Measurements from ENCODE around the gene CAB39. TPM values are rescaled to one million over a fixed set of nuclear protein-coding genes. Genes with fewer than 3 reads are reported as not detected.

Gene CAB39
- total RNA-seq, 1 donor = 68.5 TPM

DNA sequence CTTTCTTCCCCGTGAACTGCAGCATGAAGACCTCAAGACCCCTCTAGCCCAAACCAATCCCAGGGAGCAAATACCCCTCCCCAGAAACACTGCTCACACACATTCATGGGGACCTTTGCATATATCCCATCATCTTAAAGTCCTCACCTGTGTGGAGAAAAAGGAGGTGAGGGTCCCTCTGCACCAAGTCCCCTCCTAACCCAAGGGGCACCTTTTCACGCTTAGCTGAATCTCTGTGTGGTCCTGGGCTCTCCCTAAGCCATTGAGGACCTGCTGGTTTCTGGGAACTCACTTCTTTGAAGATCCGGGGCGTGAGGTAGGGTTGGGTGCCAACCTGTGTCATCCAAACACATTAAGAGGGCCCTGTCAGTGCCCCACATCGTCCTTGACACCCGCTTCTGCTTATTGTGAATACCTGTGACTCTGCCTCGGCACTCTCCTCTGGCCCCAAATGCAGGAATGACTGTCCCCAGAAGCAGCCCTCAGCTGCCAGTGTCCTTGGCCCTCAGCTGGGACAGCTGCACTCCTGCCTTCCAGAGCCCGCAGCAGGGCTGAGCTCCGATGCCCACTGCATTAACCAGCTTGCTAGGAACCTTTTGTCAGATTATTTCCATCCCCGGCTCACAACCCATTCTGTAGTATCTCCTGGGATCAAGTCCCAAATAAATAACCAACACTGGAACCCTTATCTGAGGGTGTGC, 110.8 kb downstream of the CAB39 start:
- TF ChIP-seq, protein P1, sequence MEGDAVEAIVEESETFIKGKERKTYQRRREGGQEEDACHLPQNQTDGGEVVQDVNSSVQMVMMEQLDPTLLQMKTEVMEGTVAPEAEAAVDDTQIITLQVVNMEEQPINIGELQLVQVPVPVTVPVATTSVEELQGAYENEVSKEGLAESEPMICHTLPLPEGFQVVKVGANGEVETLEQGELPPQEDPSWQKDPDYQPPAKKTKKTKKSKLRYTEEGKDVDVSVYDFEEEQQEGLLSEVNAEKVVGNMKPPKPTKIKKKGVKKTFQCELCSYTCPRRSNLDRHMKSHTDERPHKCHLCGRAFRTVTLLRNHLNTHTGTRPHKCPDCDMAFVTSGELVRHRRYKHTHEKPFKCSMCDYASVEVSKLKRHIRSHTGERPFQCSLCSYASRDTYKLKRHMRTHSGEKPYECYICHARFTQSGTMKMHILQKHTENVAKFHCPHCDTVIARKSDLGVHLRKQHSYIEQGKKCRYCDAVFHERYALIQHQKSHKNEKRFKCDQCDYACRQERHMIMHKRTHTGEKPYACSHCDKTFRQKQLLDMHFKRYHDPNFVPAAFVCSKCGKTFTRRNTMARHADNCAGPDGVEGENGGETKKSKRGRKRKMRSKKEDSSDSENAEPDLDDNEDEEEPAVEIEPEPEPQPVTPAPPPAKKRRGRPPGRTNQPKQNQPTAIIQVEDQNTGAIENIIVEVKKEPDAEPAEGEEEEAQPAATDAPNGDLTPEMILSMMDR (IDR thresholded peaks at IDR 0.05; ENCODE audit: insufficient read depth, low read length) = no peak
- no peak for DNase-seq (ENCODE audit: low read depth)
- H3K4me3 ChIP-seq (ENCODE audit: low read depth, low read length) = no peak overlapping the region

DNA sequence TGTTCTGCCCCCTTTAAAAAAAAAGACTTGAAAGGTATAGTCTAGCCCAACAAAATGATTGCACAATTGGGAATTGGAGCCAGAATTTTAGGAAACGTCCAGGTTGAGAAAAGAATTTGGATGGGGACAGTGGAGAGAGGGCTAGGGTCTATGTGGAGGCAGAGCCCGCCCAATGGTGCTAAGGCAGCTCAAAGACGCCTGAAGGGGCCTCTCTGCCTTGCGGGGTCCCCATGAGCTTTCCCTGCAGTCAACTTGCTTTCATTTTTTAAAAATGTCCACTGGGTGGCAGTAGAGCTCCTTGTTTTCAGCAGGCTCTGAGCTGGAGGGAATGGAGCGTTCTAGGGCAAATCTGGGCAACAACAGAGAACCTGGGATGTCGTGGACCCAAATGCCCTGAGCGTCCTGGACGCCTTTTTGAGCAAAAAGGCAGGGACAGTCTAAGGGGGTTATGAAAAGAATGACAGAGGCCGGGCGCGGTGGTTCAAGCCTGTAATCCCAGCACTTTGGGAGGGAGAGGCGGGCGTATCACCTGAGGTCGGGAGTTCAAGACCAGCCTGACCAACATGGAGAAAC, 111.8 kb downstream of the CAB39 start:
- TF ChIP-seq, protein P1 (IDR thresholded peaks at IDR 0.05; ENCODE audit: insufficient read depth, low read length) = peak; percentile 61
- peak overlapping the region; percentile 65 for H3K4me3 ChIP-seq (ENCODE audit: low read depth, low read length)
- peak; percentile 91 for DNase-seq (ENCODE audit: low read depth)

DNA sequence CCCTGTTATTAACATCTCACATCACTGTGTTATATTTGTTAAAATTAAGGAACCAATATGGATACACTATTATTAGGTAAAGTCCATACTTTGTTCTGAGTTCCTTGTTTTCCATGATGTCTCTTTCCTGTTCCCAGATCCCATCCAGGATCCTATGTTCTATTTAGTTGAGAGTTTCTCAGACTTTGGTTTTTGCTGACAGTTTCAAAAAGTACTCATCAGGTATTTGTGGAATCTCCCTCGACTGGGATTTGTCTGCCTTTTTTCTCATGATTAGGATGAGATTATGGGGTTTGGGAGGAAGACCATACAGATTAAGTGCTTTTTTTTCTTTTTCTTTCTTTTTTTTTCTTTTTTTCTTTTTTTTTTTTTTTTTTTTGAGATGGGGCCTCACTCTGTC, 112.7 kb downstream of the CAB39 start:
- DNase-seq (ENCODE audit: low read depth) = no peak
- TF ChIP-seq, protein P1 (IDR thresholded peaks at IDR 0.05; ENCODE audit: insufficient read depth, low read length) = no peak
- H3K4me3 ChIP-seq (ENCODE audit: low read depth, low read length) = no peak overlapping the region

DNA sequence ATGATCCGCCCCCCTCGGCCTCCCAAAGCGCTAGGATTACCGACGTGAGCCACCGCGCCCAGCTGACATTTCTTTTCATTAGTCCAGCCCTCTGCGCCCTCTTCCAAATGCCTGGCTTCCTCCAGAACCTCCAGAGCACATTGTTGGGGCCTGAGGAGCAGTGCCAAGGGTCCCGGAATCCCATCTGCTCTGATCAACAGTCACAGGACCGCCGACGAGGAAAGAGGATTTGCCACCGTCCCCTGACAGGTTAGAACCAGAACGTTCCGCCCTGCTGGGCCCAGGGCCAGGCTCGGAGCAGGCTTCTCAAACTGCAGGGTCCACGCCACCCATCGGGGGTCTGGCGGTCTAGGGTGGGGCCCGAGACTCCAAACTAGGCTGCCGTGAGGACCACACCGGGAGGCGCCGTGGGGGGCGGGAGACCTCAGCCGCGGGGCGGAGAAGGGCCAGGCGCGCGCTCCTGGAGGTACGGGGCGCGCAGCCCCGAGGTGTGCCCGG, 115.2 kb downstream of the CAB39 start:
- TF ChIP-seq, protein P1 (IDR thresholded peaks at IDR 0.05; ENCODE audit: insufficient read depth, low read length) = no peak
- no peak for DNase-seq (ENCODE audit: low read depth)
- no peak overlapping the region for H3K4me3 ChIP-seq (ENCODE audit: low read depth, low read length)

DNA sequence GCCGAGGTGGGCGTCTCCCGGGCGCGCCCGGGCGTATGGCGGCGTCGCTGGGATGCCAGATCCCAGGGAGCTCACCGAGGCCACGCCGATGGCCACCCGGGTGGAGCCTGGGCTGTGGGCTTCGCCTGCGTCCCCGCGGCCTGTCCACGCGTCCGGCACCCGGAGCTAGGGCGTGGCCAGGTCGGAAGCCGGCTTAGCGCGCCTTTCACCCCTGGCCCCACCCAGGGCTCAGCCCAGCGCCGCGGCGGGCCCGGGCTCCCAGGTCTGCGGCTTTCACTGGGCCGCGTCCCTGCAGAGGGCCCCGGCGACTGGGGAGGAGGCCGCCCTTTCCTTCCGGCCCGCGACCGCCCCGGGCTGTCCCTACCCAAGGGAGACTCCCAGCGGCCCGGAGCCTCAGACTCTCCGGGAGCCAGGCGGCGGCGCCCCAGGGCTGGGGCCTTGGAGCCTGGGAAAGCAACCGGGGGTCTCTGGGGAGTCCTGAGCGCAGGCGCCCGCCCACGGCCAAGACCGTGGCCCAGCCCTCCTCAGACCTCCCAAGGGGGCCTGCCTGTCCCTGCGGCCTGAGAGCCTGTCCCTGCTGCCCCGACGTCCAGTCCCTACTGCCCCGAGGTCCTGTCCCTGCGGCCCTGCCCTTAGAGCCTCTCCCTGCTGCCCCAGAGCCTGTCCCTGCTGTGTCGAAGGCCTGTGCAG, 115.8 kb downstream of the CAB39 start:
- TF ChIP-seq, protein P1 (IDR thresholded peaks at IDR 0.05; ENCODE audit: insufficient read depth, low read length) = no peak
- DNase-seq (ENCODE audit: low read depth) = no peak
- peak overlapping the region; percentile 9 for H3K4me3 ChIP-seq (ENCODE audit: low read depth, low read length)

DNA sequence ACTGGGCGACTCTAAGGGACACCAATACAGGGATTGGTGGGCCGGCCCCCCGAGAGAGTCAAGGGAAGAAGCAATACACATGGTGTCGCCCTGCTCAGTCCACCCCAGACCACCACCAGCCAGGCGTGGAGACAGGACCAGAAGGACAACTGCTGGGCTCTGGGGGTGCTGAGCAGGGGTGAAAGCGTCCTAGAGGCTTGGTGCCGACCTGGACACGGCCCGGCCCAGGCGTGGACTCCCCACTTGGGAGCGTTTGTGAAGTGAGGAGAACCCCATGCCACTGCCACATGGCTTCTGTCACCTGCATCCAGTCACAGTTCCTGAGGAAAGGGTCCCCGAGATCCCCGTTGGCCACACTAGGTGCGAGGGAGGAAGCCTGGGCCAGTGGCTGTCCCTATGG, 116.7 kb downstream of the CAB39 start:
- DNase-seq (ENCODE audit: low read depth) = no peak
- TF ChIP-seq, protein P1 (IDR thresholded peaks at IDR 0.05; ENCODE audit: insufficient read depth, low read length) = no peak

More for the DNA sequence above, 116.7 kb downstream of the CAB39 start:
- H3K4me3 ChIP-seq (ENCODE audit: low read depth, low read length) = no peak overlapping the region
